ENCODE results near the gene CLASP1. TPM values are rescaled to one million over a fixed set of nuclear protein-coding genes. Genes with fewer than 3 reads are reported as not detected.

The CLASP1 gene
- total RNA-seq, 1 experiment from 2014 or later = 45.9 TPM

GRCh38 chr2:121319941-121320340 lies 329.3 kb downstream of the CLASP1 start:
- Histone ChIP-seq H2BK20ac (ENCODE audit: low read depth, low read length, poor library complexity, severe bottlenecking) (no peak overlapping the region), H3K18ac (ENCODE audit: insufficient read length, low read depth, low read length) (no peak overlapping the region), H3K27me3 (ENCODE audit: insufficient read depth, low read length) (no peaks in the 10 kb centered on the region), H3K79me2 (ENCODE audit: insufficient read depth, low read length) (no peaks in the 10 kb centered on the region), H3K23ac (ENCODE audit: insufficient read length, low read depth, low read length) (no peak overlapping the region), H2AK5ac (ENCODE audit: insufficient read length, low read length) (no peak overlapping the region), H2BK120ac (ENCODE audit: low read depth, low read length, poor library complexity, severe bottlenecking) (no peak overlapping the region), H3T11ph (ENCODE audit: low read length) (no peak overlapping the region), H3K4me1 (ENCODE audit: insufficient read depth, low read length) (no peaks in the 10 kb centered on the region), H2BK5ac (ENCODE audit: insufficient read length, low read length) (no peak overlapping the region), H3K14ac (ENCODE audit: insufficient read depth, low read length) (no peak overlapping the region), H4K8ac (replicated peaks; ENCODE audit: insufficient read length, low read depth, low read length) (no peak overlapping the region), H2BK12ac (ENCODE audit: insufficient read length, low read depth, low read length) (no peak overlapping the region), H3K4ac (ENCODE audit: low read depth, low read length) (no peak overlapping the region), H4K20me1 (ENCODE audit: control insufficient read depth, insufficient read depth, insufficient read length) (no peaks in the 10 kb centered on the region), H3K27ac (ENCODE audit: insufficient read length, low read depth, low read length) (no peak overlapping the region), H3K56ac (ENCODE audit: insufficient read length, low read depth, low read length) (no peak overlapping the region), H4K5ac (ENCODE audit: insufficient read length, low read depth, low read length) (no peak overlapping the region), H4K91ac (ENCODE audit: insufficient read length, low read depth, low read length) (no peak overlapping the region), H2BK15ac (ENCODE audit: low read depth, low read length) (no peak overlapping the region), H3K79me1 (ENCODE audit: insufficient read depth, low read depth, low read length, poor library complexity, severe bottlenecking) (no peaks in the 10 kb centered on the region), H3K4me2 (ENCODE audit: insufficient read depth, insufficient read length, low read length) (no peak overlapping the region), H3K9ac (ENCODE audit: extremely low read depth, insufficient read length, low read length) (no peak overlapping the region), H2AFZ (ENCODE audit: low read length) (no peak overlapping the region), H3K9me3 (ENCODE audit: control insufficient read depth, low read depth, low read length) (no peaks in the 10 kb centered on the region), H3K23me2 (ENCODE audit: insufficient read length, low read depth, low read length, poor library complexity, severe bottlenecking) (no peaks in the 10 kb centered on the region)
- H3K36me3 Mint-ChIP-seq (ENCODE audit: insufficient read depth in 1 of 3, low read depth in 3 of 3) = no peaks in the 10 kb centered on the region
- no peaks in the 10 kb centered on the region for H3K4me1 Mint-ChIP-seq
- H3K4me3 Mint-ChIP-seq = no peak overlapping the region
- no CpG with 5 or more reads among the region's 3 CpGs for WGBS (ENCODE audit: extremely low coverage, insufficient read length, low lambda C conversion rate)
- H3K9me3 Mint-ChIP-seq = no peaks in the 10 kb centered on the region
- TF ChIP-seq CTCF (conservative IDR thresholded peaks at IDR 0.05) = no peak
- 0 out of 7 replicates have a peak overlapping the region, but pooled peaks of 1 of the 3 experiments have one; percentile 23 for H3K27ac Mint-ChIP-seq
- H3K27me3 Mint-ChIP-seq (ENCODE audit: low read depth) = peaks cover 2% of the 10 kb centered on the region
- peak; percentile 0 for DNase-seq

All from H9 (cell line).